T1000 (cell line): ENCODE measurements around the gene CNGA2.
"Not testable (repeated sequence)": the region's sequence is repeated elsewhere in the genome, so short reads cannot be mapped to it uniquely, and the experiment has no call there.

ENCODE experiments used
- DNase-seq: peaks from one replicate; lab custom pipeline; 2025; ENCODE audit warnings: mixed read lengths; lab: John Stamatoyannopoulos, UW

CNGA2 gene

GRCh38 chrX:151734446-151734845, at the start of gene CNGA2:
Gene CNGA2 (plus strand): TSS chrX:151734746. CDS start chrX:151738484, 3,738 bp downstream.
- DNase-seq, result no peak

GRCh38 chrX:151687635-151688034, 46.9 kb upstream of the CNGA2 start:
- DNase-seq, result no peak

DNA sequence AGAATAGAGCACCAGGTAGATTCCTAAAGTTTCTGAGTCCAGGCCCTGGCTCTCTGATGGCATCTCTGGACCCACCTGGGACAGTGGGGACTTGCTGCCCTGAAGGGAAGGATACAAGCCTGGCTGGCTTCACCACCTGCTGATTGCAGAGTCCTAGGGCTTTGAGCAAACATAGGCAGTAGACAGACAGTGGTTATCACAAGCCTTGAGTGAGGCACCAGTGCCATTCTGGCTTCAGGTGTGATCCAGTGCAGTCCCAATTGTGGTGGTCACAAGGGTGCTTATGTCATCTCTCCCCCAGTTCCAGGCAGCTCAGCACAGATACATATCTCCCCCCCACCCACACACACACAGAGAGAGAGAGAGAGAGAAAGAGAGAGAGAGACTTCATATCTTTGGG, 45.9 kb upstream of the CNGA2 start:
- no peak for DNase-seq

GRCh38 chrX:151692825-151693224, 41.7 kb upstream of the CNGA2 start:
- no peak for DNase-seq

- no peak for DNase-seq
Observed at GRCh38 chrX:151694121-151694520, 40.4 kb upstream of the CNGA2 start.

DNA sequence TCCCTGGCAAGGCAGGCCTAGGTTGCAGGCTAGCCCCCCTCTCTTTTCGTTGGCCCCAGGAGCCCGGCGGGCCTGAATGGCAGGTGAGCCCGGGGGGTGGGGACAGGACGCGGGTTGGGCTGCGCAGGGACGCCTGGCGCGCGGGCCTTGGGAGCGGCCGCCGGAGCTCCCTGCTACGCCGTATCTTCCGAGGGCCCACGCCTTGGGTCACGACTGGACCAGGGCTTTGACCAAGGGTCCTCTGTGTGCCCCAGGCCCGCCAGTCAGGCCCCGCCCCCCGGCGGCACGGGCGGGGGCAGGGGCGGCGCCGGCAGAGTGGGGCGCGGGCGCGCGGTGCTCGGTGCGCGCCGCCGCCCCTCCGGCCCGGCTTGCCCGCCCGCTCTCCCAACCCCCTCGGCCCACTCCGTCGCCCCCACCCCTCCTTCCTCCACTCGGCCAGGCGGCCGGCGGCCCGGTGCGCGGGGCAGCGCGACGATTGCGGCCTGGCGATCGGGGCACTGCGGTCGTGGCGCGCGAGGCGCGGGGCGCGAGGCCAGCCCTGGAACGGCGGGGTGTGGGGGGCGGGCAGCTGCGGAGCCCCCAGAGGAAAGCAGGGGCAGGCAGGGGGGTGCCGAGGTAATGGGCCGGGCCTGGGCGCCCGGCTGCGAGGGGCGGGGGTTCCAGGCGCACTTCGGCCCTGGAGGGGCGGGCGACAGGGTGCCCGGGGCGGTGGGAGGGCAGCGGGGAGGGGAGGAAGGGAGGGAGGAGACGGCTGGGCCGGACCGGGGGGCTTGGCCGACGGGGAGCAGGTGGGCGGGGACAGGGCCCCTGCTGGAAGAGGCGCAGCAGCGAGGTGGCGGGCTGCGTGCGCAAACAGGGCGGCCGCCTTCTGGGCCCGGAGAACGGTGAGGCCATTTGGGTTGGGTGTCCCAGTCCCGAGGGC, 39.6 kb upstream of the CNGA2 start, which contains the start of gene PRRG3:
Gene PRRG3, plus strand, starts transcription at position 798 of the 922 bp plus-strand sequence. CDS start 3,357 bp downstream, outside the sequence.
- DNase-seq, result no peak

DNA sequence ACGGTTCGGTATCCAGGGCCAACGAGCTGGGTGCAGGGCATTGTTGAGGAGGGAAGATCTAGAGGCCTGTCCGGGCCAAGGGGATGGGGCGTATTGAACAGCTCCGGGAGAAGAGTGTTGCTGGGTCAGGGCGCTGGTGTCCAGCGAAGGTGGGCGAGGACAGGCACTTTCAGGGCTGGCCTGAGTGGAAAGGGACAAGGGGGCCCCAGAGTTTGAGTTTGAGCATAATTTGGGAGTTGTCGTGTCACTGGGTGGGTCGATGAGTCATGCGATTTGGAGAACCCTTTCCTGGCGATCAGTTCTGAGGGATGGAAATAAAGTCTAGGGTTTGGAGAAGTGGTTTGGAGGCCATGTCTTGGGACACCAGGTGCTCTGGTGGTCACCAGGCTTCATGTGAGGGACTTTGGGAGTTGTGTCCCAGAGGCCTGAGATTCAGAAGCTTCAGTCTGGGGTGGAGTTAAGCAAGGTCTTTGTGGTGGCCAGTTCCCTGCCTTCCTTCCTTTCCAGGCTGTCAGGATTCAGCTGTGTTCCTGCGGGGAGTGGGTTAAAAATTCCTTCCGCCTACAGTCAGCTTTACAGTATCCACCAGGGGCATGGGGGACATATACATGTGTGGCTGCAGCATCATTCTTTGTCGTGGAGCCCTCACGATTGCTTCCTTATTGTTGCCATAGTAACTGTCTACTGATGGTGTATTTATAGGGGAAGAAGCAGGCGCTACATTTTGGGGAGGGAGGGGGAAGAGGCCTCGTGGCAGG, 38.8 kb upstream of the CNGA2 start:
- DNase-seq, result no peak

DNA sequence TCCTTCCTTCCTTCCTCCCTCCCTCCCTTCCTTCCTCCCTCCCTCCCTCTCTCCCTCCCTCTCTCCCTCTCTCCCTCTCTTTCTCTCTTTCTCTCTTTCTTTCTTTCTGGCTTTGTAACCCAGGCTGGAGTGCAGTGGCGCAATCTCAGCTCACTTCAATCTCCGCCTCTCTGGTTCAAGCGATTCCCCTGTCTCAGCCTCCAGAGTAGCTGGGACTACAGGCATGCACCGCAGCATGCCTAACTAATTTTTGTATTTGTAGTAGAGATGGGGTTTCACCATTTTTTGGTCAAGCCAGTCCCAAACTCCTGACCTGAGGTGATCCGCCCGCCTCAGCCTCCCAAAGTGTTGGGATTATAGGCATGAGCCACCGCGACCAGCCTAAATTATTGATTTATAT, 37.5 kb upstream of the CNGA2 start:
- not testable (repeated sequence) for DNase-seq

- DNase-seq, result no peak
Observed at GRCh38 chrX:151697522-151697921, 37.0 kb upstream of the CNGA2 start.

GRCh38 chrX:151698485-151698884, 36.1 kb upstream of the CNGA2 start:
- DNase-seq, result no peak

DNA sequence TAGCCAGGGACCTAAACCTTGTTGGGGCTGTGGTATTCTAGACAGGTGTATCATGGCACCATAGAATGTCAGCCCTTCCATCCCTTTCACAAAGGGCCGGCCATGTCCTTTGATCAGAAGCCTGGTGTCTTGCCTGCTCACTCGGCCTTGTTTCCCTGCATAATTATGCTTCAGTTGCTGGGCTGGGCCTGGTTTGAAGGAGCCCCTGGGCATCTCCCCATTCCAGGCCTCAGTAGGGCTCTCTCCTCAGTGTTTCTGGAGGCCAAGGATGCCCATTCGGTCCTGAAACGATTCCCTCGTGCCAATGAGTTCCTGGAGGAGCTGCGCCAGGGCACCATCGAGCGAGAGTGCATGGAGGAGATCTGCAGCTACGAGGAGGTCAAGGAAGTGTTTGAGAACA, 34.8 kb upstream of the CNGA2 start:
- no peak for DNase-seq

GRCh38 chrX:151700581-151700980, 34.0 kb upstream of the CNGA2 start:
- DNase-seq, result no peak

- DNase-seq, result no peak
Observed at GRCh38 chrX:151701071-151701470, 33.5 kb upstream of the CNGA2 start.

- no peak for DNase-seq
Observed at GRCh38 chrX:151701531-151701930, 33.0 kb upstream of the CNGA2 start.

DNA sequence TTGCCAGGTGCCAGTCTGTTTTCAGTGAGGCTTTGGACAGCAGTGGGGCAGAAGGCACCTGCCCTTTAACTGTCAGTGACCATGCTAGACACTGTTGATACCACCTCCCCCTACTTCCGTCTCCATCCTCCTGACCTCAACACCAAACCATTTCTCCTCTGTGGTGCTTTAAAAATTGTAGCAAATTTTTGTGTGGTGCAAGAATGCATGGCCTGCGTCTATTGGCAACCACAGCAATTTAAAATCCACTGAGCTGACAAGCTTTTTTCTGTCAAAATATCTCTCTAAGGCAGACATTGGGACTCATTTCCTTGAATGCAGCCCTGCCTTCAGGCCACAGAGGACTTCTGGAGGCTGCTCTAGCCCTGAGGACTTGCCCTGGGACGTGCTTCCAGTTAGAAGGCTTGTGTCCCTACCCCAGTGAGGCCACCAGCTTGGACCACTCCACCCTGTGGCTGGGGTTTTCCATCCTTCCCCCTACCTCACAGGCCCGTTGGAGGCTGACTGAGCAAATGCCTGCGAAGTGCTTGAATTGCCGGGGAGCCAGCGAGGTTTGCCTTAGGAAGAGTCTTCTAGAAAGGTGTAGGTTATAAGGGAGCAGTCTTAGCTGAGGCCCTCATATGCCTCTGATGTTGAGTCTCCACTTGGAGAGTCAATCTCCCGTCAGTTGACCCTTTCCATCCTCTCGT, 32.4 kb upstream of the CNGA2 start:
- DNase-seq, result no peak

- no peak for DNase-seq
Observed at GRCh38 chrX:151702741-151703340, 31.7 kb upstream of the CNGA2 start.

GRCh38 chrX:151703487-151703886, 31.1 kb upstream of the CNGA2 start:
- no peak for DNase-seq

DNA sequence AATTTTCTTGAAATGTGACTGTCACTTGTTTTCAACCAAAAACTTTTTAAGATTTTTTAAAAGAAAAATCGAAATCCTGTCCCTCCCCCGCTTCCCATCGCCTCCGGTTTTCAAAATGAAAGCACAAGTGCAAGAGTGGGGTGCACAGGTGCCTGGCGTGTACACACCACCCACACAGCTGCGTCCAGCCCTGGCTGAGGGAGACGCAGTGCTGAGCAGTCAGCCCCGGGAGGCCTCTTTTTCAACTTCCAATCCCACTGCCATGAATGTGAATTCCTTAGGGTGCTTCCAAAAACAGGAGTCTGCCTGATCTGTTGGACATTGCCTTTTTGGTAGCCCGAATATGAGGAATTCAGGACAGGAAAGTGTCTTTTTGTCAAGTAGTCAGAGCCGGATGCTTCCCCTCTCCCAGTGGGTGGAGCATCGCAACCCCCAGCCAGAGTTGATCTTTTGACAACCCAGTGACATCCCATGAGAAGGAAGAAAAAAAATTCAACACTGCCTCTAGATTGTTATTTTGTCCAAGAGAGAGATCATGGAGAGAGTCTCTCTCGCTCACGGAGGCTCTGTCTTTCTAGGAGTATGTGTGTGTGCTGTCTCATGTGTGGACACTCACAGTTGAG, 30.4 kb upstream of the CNGA2 start:
- no peak for DNase-seq

DNA sequence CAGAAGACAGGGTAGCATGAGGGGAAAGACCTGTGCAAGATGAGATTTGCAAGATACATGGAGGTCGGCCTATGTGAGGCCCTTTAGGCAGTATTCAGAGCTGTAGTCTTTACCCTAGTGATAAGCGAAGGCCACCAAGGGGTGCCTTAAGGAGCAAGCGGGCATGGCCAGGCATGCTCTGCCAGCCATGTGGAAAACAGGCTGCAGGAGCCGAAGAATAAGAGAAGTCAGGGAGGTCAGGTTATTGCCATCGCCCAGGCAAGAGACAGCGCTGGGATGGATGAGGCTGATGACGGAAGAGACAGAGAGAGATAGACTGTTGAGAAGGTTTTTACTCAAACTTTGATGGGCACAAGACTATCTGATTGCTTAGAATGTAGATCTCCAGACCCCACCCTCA, 25.7 kb upstream of the CNGA2 start:
- no peak for DNase-seq

GRCh38 chrX:151710457-151710856, 24.1 kb upstream of the CNGA2 start:
- no peak for DNase-seq

DNA sequence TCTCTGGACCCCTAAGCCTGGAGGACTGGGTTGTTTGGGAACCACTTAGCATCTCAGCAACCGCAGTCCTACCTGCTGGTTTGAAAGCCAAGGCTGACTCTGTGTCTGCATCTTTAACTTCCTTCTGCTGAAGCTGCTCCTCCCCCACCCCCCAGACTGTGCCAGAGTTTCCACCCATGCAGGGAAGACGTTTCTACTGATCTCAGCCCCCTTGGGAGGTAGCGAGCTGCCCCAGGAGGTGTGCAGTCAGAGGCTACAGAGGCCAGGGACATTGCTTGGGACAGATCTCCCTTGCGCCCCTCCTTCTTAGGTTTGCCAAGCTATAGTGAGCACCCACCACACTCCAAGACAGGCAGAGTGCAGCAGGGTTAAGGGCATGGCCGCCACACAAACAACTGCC, 23.4 kb upstream of the CNGA2 start:
- no peak for DNase-seq

GRCh38 chrX:151711787-151712186, 22.8 kb upstream of the CNGA2 start:
- no peak for DNase-seq
